AG09319 (cell line): Measurements from ENCODE around the gene ABI2.
"Not testable (repeated sequence)": the region's sequence is repeated elsewhere in the genome, so short reads cannot be mapped to it uniquely, and the experiment has no call there.

Experiments
- DNase-seq: peaks from one replicate; pipeline ENCODE4 v3.0.0-alpha.2; 2010; ENCODE audit warnings: low read depth; ENCODE audit errors: extremely low read depth
- TF ChIP-seq, protein P1 (sequence below): IDR thresholded peaks from 2 replicates; pipeline ENCODE4 v1.5.1; 2011; ENCODE audit warnings: low read depth, mild to moderate bottlenecking, inconsistent platforms, low read length, moderate library complexity

ABI2 gene

DNA sequence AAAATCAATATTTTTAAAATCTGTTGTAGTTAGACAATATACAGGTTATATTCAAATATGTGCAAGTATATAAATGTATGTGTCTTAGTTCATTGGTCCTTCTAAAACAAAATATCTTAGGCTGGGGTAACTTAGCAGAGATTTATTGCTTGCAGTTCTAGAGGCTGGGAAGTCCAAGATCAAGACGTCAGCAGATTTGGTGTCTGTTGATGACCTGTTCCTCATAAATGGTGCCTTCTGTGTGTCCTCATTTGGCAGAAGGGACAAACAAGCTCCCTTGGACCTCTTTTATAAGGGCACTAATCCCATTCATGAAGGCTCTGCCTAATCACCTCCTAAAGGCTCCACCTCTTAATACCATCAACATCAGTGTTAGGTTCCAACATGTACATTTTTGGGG, 31.3 kb downstream of the ABI2 start:
- no peak for DNase-seq
- TF ChIP-seq, protein P1, sequence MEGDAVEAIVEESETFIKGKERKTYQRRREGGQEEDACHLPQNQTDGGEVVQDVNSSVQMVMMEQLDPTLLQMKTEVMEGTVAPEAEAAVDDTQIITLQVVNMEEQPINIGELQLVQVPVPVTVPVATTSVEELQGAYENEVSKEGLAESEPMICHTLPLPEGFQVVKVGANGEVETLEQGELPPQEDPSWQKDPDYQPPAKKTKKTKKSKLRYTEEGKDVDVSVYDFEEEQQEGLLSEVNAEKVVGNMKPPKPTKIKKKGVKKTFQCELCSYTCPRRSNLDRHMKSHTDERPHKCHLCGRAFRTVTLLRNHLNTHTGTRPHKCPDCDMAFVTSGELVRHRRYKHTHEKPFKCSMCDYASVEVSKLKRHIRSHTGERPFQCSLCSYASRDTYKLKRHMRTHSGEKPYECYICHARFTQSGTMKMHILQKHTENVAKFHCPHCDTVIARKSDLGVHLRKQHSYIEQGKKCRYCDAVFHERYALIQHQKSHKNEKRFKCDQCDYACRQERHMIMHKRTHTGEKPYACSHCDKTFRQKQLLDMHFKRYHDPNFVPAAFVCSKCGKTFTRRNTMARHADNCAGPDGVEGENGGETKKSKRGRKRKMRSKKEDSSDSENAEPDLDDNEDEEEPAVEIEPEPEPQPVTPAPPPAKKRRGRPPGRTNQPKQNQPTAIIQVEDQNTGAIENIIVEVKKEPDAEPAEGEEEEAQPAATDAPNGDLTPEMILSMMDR, result no peak

DNA sequence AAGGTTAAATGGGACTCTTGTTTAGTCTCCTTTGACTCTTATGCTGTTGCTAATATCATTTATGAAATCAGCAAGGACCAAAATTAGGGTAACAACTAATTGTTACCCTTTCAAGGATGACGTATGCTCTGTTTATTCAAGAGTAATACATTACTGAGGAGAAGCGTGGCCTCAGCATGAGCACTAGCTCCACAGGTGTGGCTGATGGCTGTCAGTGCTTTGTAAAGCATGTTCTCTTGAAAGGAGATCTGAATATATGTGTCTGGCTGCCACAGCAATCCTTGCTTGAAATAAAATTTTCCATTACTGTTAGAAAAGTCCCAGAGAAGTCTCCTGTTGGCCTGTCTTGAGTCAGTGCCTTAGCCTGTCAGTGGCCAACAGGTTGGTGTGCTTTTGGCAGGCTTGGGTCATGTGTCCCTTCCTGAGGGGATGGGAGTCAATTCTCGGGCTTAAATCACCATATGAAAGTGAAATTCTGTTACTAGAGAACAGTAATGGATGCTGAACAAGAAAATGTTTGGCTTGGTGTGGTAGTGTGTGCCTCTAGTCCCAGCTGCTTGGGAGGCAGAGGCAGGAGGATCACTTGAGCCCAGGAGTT, 32.7 kb downstream of the ABI2 start:
- DNase-seq, result no peak
- TF ChIP-seq, protein P1, result no peak

DNA sequence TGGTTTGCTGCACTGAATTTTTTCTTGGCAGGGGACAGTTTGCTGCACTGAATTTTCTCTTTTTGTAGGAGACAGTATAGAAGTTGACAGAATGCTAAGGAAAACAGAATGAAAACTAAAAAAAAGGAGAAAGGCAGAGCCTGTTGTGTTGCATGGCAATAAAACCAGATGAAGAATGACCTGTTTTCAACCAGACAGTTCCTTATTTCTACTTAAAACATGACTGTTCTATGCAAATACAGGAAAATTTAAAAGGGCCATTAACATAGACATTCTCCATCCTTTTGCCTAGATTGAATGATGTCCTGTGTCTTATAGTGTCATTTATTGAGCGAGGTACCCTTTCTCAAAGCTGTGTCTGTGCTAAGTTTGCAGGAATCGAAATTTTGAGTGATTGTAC, 33.3 kb downstream of the ABI2 start:
- DNase-seq, result no peak
- TF ChIP-seq, protein P1, result no peak

DNA sequence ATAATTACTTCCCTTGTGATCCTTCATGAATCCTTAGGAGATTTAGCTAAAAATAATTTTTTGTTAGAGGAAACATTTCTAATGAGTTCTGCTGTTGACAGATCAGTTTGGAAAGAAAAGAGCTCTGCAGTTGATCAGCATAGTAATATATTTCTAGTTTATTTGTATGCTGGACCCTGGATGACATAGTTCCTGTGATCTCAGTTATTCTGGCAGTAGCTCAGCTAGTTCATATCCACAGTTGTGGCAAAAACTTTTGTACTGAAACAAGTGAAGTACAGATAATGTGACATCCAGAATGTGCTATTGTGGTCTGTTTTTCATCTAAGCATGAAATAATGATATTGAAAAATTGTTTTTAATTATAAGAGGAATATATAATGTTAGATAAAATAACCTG, 33.7 kb downstream of the ABI2 start:
- DNase-seq, result no peak
- TF ChIP-seq, protein P1, result no peak

DNA sequence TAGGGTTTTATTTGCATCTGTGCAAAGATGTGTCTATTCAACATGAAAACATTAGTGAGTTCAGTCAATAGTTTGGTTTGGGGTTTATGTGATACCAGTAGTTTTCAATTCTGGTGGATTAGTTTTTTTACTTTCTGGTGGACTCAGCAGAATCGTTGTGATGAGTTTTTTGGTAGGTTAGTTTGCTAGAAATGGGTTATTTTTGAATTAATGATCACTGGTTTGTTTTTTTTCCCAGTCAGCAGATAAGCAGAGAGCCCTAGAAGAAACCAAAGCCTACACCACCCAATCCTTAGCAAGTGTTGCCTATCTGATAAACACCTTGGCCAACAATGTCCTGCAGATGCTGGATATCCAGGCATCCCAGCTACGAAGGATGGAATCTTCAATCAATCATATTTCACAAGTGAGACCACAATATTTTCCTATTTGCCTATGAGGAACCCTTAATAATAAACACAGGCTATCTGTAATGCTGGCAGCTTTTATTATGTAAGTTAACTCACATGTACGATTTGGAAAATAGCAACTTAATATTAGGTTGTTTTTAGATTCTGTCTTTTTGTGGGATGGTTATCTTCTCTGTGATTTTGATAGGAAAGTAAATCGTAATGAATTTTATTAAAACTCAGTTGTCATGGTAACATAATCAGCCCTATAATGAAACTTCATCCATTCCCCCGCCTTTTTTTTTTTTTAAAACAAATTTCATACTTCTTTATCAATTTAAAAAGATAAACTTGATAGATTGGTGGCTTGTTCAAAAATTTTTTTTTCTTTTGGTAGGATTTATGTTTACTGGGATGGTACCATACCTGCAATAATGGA, 38.7 kb downstream of the ABI2 start:
- no peak for DNase-seq
- TF ChIP-seq, protein P1, result no peak

DNA sequence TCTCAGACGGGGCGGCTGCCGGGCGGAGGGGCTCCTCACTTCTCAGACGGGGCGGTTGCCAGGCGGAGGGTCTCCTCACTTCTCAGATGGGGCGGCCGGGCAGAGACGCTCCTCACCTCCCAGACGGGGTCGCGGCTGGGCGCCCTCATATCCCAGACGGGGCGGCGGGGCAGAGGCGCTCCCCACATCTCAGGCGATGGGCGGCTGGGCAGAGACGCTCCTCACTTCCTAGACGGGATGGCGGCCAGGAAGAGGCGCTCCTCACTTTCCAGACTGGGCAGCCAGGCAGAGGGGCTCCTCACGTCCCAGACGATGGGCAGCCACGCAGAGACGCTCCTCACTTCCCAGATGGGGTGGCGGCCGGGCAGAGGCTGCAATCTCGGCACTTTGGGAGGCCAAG, 44.5 kb downstream of the ABI2 start:
- not testable (repeated sequence) for DNase-seq

DNA sequence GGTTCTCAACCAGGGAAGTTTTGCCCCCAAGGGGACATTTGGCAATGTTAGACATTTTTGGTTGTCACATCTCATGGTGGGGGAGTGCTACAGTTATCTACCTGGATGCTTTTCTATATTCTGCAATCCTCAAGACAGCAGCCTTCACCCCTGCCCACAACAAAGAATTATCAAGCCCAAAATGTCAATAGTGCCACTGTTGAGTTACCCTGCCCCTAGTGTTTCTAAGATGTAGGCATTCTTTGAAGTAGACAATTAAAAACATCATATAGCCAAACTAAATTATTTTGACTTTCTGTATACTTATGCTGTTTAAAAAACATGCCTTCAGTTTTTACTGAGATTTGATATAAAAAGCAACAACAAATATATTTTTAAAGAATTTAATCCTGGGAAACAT, 48.0 kb downstream of the ABI2 start:
- no peak for DNase-seq
- TF ChIP-seq, protein P1, result no peak

DNA sequence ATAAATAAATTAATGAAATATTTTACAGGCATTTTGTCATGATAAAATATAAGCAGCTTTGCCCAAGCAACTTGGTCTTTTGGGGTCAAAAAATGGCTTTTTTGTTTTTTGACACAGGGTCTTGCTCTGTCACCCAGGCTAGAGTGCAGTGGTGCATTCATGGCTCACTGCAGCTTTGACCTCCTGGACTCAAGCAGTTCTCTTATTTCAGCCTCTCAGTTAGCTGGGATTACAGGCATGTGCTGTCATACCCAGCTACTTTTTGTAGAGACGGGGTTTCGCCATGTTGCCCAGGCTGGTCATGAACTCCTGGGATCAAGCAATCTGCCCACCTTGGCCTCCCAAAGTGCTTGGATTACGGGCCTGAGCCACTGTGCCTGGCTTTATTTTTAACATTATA, 51.0 kb downstream of the ABI2 start:
- DNase-seq, result no peak
- TF ChIP-seq, protein P1, result no peak
